ENCODE results near the gene PTK7.

DNA sequence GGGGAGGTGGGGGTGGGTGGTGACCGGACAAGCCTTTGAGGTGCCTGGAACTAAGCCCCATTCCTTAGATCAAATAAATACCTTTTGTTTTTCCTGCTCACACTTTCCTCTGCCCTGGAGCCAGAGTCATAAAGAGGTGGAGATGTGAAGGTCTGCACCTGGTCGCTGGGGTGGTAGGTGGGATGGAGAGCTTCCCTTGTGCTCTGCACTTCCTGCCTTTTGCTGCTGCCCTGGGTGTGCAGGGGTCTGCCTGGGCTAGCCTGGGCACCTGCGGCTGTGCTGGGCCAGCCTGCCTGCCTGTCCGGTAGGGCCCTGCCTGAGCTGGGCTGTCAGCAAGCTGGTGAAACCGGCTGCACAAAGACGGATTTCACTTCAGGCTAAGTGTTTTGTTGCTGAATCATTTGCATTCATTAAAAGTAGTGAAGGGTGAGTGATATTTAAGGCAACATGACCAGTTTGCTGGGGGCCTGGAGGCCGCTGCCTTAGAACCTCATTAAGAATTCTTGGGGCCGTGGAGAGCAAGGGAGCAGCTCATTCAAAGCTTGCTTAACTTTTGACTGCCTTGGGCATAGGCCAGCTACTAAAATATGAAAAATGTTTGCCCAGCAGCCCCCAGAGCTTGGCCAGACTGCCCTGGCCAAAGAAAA, 20.5 kb downstream of the PTK7 start:
- TF ChIP-seq FOXP2 (optimal IDR thresholded peaks at IDR 0.05; ENCODE audit: borderline replicate concordance, extremely low read depth, extremely low read length, insufficient read depth) (peak; percentile 65), SIN3A (IDR thresholded peaks at IDR 0.05; ENCODE audit: borderline replicate concordance, insufficient read depth, low read length) (no peak), POLR2AphosphoS5 (IDR thresholded peaks at IDR 0.05; ENCODE audit: low read depth, low read length) (peak; percentile 28; the same call in 1 of the 2 replicates), TAF1 (IDR thresholded peaks at IDR 0.05; ENCODE audit: borderline replicate concordance, insufficient read depth, low read length) (no peak)
- TF ChIP-seq, protein P1, sequence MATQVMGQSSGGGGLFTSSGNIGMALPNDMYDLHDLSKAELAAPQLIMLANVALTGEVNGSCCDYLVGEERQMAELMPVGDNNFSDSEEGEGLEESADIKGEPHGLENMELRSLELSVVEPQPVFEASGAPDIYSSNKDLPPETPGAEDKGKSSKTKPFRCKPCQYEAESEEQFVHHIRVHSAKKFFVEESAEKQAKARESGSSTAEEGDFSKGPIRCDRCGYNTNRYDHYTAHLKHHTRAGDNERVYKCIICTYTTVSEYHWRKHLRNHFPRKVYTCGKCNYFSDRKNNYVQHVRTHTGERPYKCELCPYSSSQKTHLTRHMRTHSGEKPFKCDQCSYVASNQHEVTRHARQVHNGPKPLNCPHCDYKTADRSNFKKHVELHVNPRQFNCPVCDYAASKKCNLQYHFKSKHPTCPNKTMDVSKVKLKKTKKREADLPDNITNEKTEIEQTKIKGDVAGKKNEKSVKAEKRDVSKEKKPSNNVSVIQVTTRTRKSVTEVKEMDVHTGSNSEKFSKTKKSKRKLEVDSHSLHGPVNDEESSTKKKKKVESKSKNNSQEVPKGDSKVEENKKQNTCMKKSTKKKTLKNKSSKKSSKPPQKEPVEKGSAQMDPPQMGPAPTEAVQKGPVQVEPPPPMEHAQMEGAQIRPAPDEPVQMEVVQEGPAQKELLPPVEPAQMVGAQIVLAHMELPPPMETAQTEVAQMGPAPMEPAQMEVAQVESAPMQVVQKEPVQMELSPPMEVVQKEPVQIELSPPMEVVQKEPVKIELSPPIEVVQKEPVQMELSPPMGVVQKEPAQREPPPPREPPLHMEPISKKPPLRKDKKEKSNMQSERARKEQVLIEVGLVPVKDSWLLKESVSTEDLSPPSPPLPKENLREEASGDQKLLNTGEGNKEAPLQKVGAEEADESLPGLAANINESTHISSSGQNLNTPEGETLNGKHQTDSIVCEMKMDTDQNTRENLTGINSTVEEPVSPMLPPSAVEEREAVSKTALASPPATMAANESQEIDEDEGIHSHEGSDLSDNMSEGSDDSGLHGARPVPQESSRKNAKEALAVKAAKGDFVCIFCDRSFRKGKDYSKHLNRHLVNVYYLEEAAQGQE (IDR thresholded peaks at IDR 0.05; ENCODE audit: insufficient read depth in 1 of 2, low read depth in 2 of 2, low read length in 2 of 2): 0 out of 4 replicates have a peak, but pooled peaks of 1 of the 2 experiments have one; percentile 6

Measured in PFSK-1 (cell line).